Measurements from ENCODE around the gene SKP1.

GRCh38 chr5:134162592-134162991 is 14.2 kb downstream of the SKP1 start:
- TF ChIP-seq CTCF (IDR thresholded peaks at IDR 0.05) (no peak), POLR2A (IDR thresholded peaks at IDR 0.05) (no peak), POLR2AphosphoS5 (IDR thresholded peaks at IDR 0.05) (no peak)
